Activated CD8-positive, alpha-beta memory T cell treated with anti-CD3 and anti-CD28 coated beads, Interleukin-2, amount 10 ng/mL, durations not matched to agents 7 days and 5 days (primary cell): ENCODE data around the gene MORC1. TPM values are rescaled to one million over a fixed set of nuclear protein-coding genes. Genes with fewer than 3 reads are reported as not detected.

ENCODE experiments used
- ATAC-seq: fragments of 150-1000 bp; cut with Tn5 transposase; one replicate; pipeline ENCODE4 v1.10.0; 2021; ENCODE audit warnings: moderate library complexity
- CTCF ChIA-PET: fragments of 350-600 bp; sonication (Branson Sonifier 250); formaldehyde crosslinking; loops from one replicate; lab custom pipeline; 2021; ENCODE audit warnings: antibody characterized with exemption; lab: Charles Lee
- DNase-seq: peaks from one replicate; pipeline ENCODE4 v3.0.0-alpha.2; 2020
- H3K27ac Mint-ChIP-seq: one replicate; pipeline ENCODE4 v1.8.0; 2021; ENCODE audit warnings: mild to moderate bottlenecking, mixed read lengths
- H3K27me3 Mint-ChIP-seq: one replicate; pipeline ENCODE4 v1.8.0; 2021; ENCODE audit warnings: mixed read lengths
- H3K36me3 Mint-ChIP-seq: one replicate; pipeline ENCODE4 v1.8.0; 2021; ENCODE audit warnings: mild to moderate bottlenecking, mixed read lengths
- H3K4me1 Mint-ChIP-seq: one replicate; pipeline ENCODE4 v1.8.0; 2021; ENCODE audit warnings: mixed read lengths
- H3K4me3 Mint-ChIP-seq: one replicate; pipeline ENCODE4 v1.8.0; 2021; ENCODE audit warnings: mild to moderate bottlenecking, moderate library complexity, mixed read lengths
- H3K9me3 Mint-ChIP-seq: one replicate; pipeline ENCODE4 v1.8.0; 2022; ENCODE audit warnings: low read depth, mixed read lengths
- total RNA-seq, 2 experiments: library from RNA; stranded (reverse); gene quantifications; one replicate each; pipeline ENCODE4 v1.2.3, GENCODE V29; 2021

The MORC1 gene
- total RNA-seq, 2 experiments from 2014 or later = not detected

GRCh38 chr3:109127553-109127952 is 9.6 kb upstream of the MORC1 start:
- H3K27me3 Mint-ChIP-seq = no peaks in the 10 kb centered on the region
- no peak overlapping the region for H3K4me3 Mint-ChIP-seq
- no peaks in the 10 kb centered on the region for H3K9me3 Mint-ChIP-seq
- ATAC-seq (no peak), DNase-seq (no peak)
- no peaks in the 10 kb centered on the region for H3K4me1 Mint-ChIP-seq
- CTCF ChIA-PET = no interaction called here
- no peak overlapping the region for H3K27ac Mint-ChIP-seq
- H3K36me3 Mint-ChIP-seq = no peaks in the 10 kb centered on the region

GRCh38 chr3:109125902-109126301 is 8.0 kb upstream of the MORC1 start:
- DNase-seq (no peak), ATAC-seq (no peak)
- no peaks in the 10 kb centered on the region for H3K9me3 Mint-ChIP-seq
- H3K27me3 Mint-ChIP-seq = no peaks in the 10 kb centered on the region
- H3K27ac Mint-ChIP-seq = no peak overlapping the region
- no peaks in the 10 kb centered on the region for H3K4me1 Mint-ChIP-seq
- CTCF ChIA-PET = no interaction called here
- no peaks in the 10 kb centered on the region for H3K36me3 Mint-ChIP-seq
- H3K4me3 Mint-ChIP-seq = no peak overlapping the region

- no peak overlapping the region for H3K27ac Mint-ChIP-seq
- no peaks in the 10 kb centered on the region for H3K4me1 Mint-ChIP-seq
- H3K9me3 Mint-ChIP-seq = no peaks in the 10 kb centered on the region
- H3K4me3 Mint-ChIP-seq = no peak overlapping the region
- ATAC-seq = no peak
- CTCF ChIA-PET = no interaction called here
- H3K27me3 Mint-ChIP-seq = no peaks in the 10 kb centered on the region
- H3K36me3 Mint-ChIP-seq = no peaks in the 10 kb centered on the region
- DNase-seq = no peak
Measured at GRCh38 chr3:109122690-109123089, 4.8 kb upstream of the MORC1 start.

GRCh38 chr3:109118584-109118983 is 650 bp upstream of the MORC1 start:
- no peak overlapping the region for H3K27ac Mint-ChIP-seq
- no peaks in the 10 kb centered on the region for H3K9me3 Mint-ChIP-seq
- no peaks in the 10 kb centered on the region for H3K36me3 Mint-ChIP-seq
- peaks cover 12% of the 10 kb centered on the region for H3K27me3 Mint-ChIP-seq
- CTCF ChIA-PET = no interaction called here
- no peak for ATAC-seq
- DNase-seq = no peak
- H3K4me3 Mint-ChIP-seq = no peak overlapping the region
- no peaks in the 10 kb centered on the region for H3K4me1 Mint-ChIP-seq

GRCh38 chr3:109116031-109116430 is 1.9 kb downstream of the MORC1 start:
- Mint-ChIP-seq H3K27me3 (peaks cover 15% of the 10 kb centered on the region), H3K9me3 (no peaks in the 10 kb centered on the region), H3K4me3 (no peak overlapping the region), H3K27ac (no peak overlapping the region), H3K4me1 (no peaks in the 10 kb centered on the region), H3K36me3 (no peaks in the 10 kb centered on the region)
- CTCF ChIA-PET = no interaction called here
- ATAC-seq (no peak), DNase-seq (no peak)

- no peak for ATAC-seq
- Mint-ChIP-seq H3K27me3 (peaks cover 15% of the 10 kb centered on the region), H3K9me3 (no peaks in the 10 kb centered on the region), H3K4me1 (no peaks in the 10 kb centered on the region), H3K4me3 (no peak overlapping the region), H3K36me3 (no peaks in the 10 kb centered on the region), H3K27ac (no peak overlapping the region)
- DNase-seq = no peak
- CTCF ChIA-PET = interaction anchor here (0.5 kb wide), 1 partner anchor 158 kb away, joined by 4 read pairs; no protein-coding TSS in a partner anchor
Measured at GRCh38 chr3:109115451-109115850, 2.5 kb downstream of the MORC1 start.

- CTCF ChIA-PET = interaction anchor here (0.5 kb wide), 1 partner anchor 158 kb away, joined by 4 read pairs; no protein-coding TSS in a partner anchor
- peaks cover 15% of the 10 kb centered on the region for H3K27me3 Mint-ChIP-seq
- no peaks in the 10 kb centered on the region for H3K9me3 Mint-ChIP-seq
Measured at GRCh38 chr3:109114746-109115145, 3.2 kb downstream of the MORC1 start.

GRCh38 chr3:109112946-109113760 is 4.8 kb downstream of the MORC1 start:
- H3K27ac Mint-ChIP-seq = no peak overlapping the region
- ATAC-seq (no peak), DNase-seq (no peak)
- no peaks in the 10 kb centered on the region for H3K4me1 Mint-ChIP-seq
- CTCF ChIA-PET = interaction anchor here (0.7 kb wide), 1 partner anchor 1041 kb away, joined by 3 read pairs; no protein-coding TSS in a partner anchor
- H3K9me3 Mint-ChIP-seq = no peaks in the 10 kb centered on the region
- no peaks in the 10 kb centered on the region for H3K36me3 Mint-ChIP-seq
- H3K4me3 Mint-ChIP-seq = no peak overlapping the region
- H3K27me3 Mint-ChIP-seq = peaks cover 18% of the 10 kb centered on the region

More at GRCh38 chr3:109114746-109115145, 3.2 kb downstream of the MORC1 start:
- ATAC-seq = no peak
- no peak for DNase-seq
- Mint-ChIP-seq H3K4me3 (no peak overlapping the region), H3K4me1 (no peaks in the 10 kb centered on the region), H3K27ac (no peak overlapping the region), H3K36me3 (no peaks in the 10 kb centered on the region)

GRCh38 chr3:109109574-109109973 is 8.4 kb downstream of the MORC1 start:
- CTCF ChIA-PET = no interaction called here
- Mint-ChIP-seq H3K27me3 (peaks cover 19% of the 10 kb centered on the region), H3K9me3 (no peaks in the 10 kb centered on the region), H3K4me1 (no peaks in the 10 kb centered on the region), H3K36me3 (no peaks in the 10 kb centered on the region), H3K27ac (no peak overlapping the region), H3K4me3 (no peak overlapping the region)
- DNase-seq = no peak
- ATAC-seq = no peak

- no peak overlapping the region for H3K4me3 Mint-ChIP-seq
- ATAC-seq = no peak
Measured at GRCh38 chr3:109098079-109098644, 19.8 kb downstream of the MORC1 start.

GRCh38 chr3:109095166-109095565 is 22.8 kb downstream of the MORC1 start:
- Mint-ChIP-seq H3K27me3 (peaks cover 21% of the 10 kb centered on the region), H3K4me1 (no peaks in the 10 kb centered on the region), H3K9me3 (no peaks in the 10 kb centered on the region), H3K36me3 (no peaks in the 10 kb centered on the region), H3K27ac (no peak overlapping the region), H3K4me3 (no peak overlapping the region)
- CTCF ChIA-PET = interaction anchor here (1.0 kb wide), 1 partner anchor 13 kb away, joined by 4 read pairs; no protein-coding TSS in a partner anchor
- ATAC-seq = no peak
- no peak for DNase-seq

More at GRCh38 chr3:109098079-109098644, 19.8 kb downstream of the MORC1 start:
- Mint-ChIP-seq H3K9me3 (no peaks in the 10 kb centered on the region), H3K4me1 (no peaks in the 10 kb centered on the region), H3K27me3 (peaks cover 24% of the 10 kb centered on the region), H3K36me3 (no peaks in the 10 kb centered on the region), H3K27ac (no peak overlapping the region)
- no peak for DNase-seq
- CTCF ChIA-PET = interaction anchor here (1.7 to 1.8 kb wide), 2 partner anchors 72 to 74 kb away, joined by 4 to 6 read pairs; no protein-coding TSS in a partner anchor

- Mint-ChIP-seq H3K9me3 (no peaks in the 10 kb centered on the region), H3K27me3 (peaks cover 21% of the 10 kb centered on the region), H3K36me3 (no peaks in the 10 kb centered on the region), H3K27ac (no peak overlapping the region), H3K4me3 (no peak overlapping the region), H3K4me1 (peaks cover 4% of the 10 kb centered on the region)
- DNase-seq (no peak), ATAC-seq (no peak)
- CTCF ChIA-PET = interaction anchor here (1.2 to 1.4 kb wide), 2 partner anchors 11 to 70 kb away, joined by 3 read pairs; no protein-coding TSS in a partner anchor
Measured at GRCh38 chr3:109093561-109093960, 24.4 kb downstream of the MORC1 start.

GRCh38 chr3:109091846-109092245 is 26.1 kb downstream of the MORC1 start:
- H3K36me3 Mint-ChIP-seq = no peaks in the 10 kb centered on the region

GRCh38 chr3:109089265-109089664 is 28.7 kb downstream of the MORC1 start:
- CTCF ChIA-PET = no interaction called here
- Mint-ChIP-seq H3K36me3 (no peaks in the 10 kb centered on the region), H3K4me1 (peaks cover 4% of the 10 kb centered on the region), H3K27ac (no peak overlapping the region), H3K27me3 (peaks cover 39% of the 10 kb centered on the region), H3K4me3 (no peak overlapping the region), H3K9me3 (no peaks in the 10 kb centered on the region)
- ATAC-seq (no peak), DNase-seq (no peak)

More at GRCh38 chr3:109091846-109092245, 26.1 kb downstream of the MORC1 start:
- H3K9me3 Mint-ChIP-seq = no peaks in the 10 kb centered on the region
- H3K27me3 Mint-ChIP-seq = peaks cover 35% of the 10 kb centered on the region
- H3K4me3 Mint-ChIP-seq = no peak overlapping the region
- ATAC-seq (no peak), DNase-seq (no peak)
- CTCF ChIA-PET = no interaction called here
- H3K4me1 Mint-ChIP-seq = peaks cover 4% of the 10 kb centered on the region
- H3K27ac Mint-ChIP-seq = no peak overlapping the region
